Stomach (tissue), 4 donors: ENCODE measurements around the gene PIK3C2B.

ENCODE experiments used
- CTCF ChIP-seq, 7 experiments: fragments of 450-650 bp in 4 of 7; fragments of 200-600 bp in 3 of 7; sonication (generic) in 3 of 7; IDR thresholded peaks; one replicate each; pipeline ENCODE4 v1.5.1; 2016 to 2019; ENCODE audit warnings: antibody characterized with exemption in 7 of 7, control low read depth in 2 of 7, mild to moderate bottlenecking in 1 of 7
- EP300 ChIP-seq: sonication (generic); formaldehyde crosslinking; IDR thresholded peaks from one replicate; pipeline ENCODE4 v1.6.1; 2017; ENCODE audit warnings: antibody characterized with exemption

- TF ChIP-seq CTCF (IDR thresholded peaks at IDR 0.05) (no peak), EP300 (no peak)
Measured at GRCh38 chr1:204454476-204454875, 40.1 kb downstream of the PIK3C2B start.
